GM20431 (cell line): ENCODE data around the gene WSB2.
"Not testable (repeated sequence)": the region's sequence is repeated elsewhere in the genome, so short reads cannot be mapped to it uniquely, and the experiment has no call there.

Source experiments
- in situ Hi-C: fragments of 300-500 bp; cut with MseI, MboI; formaldehyde crosslinking; loops from one replicate; pipeline ENCODE4 v1.15.0; 2020; ENCODE audit warnings: low sequenced_read_pairs; ENCODE audit not compliant: unreplicated experiment

Gene WSB2

GRCh38 chr12:118010903-118011302, 50.1 kb downstream of the WSB2 start:
- in situ Hi-C loops = no loop called here

GRCh38 chr12:117999806-118000205, 61.2 kb downstream of the WSB2 start:
- in situ Hi-C loops = not testable (repeated sequence)

GRCh38 chr12:117998719-117999118, 62.3 kb downstream of the WSB2 start:
- in situ Hi-C loops = no loop called here

- in situ Hi-C loops = no loop called here
Measured at GRCh38 chr12:117994551-117995438, 66.2 kb downstream of the WSB2 start.

- in situ Hi-C loops = no loop called here
Measured at GRCh38 chr12:117986705-117987469, 74.1 kb downstream of the WSB2 start.

- in situ Hi-C loops = no loop called here
Measured at GRCh38 chr12:117985182-117985581, 75.8 kb downstream of the WSB2 start.
